ENCODE data around the gene CD1E.
"Not testable (repeated sequence)": the region's sequence is repeated elsewhere in the genome, so short reads cannot be mapped to it uniquely, and the experiment has no call there.

CD1E gene

GRCh38 chr1:158362941-158363340, 9.2 kb downstream of the CD1E start:
- no peak for DNase-seq (ENCODE audit: low read depth)

GRCh38 chr1:158366783-158367182, 13.1 kb downstream of the CD1E start:
- DNase-seq (ENCODE audit: low read depth): no peak

- DNase-seq (ENCODE audit: low read depth): no peak
Observed at GRCh38 chr1:158371188-158371953, 17.7 kb downstream of the CD1E start.

- DNase-seq (ENCODE audit: low read depth): not testable (repeated sequence)
Observed at GRCh38 chr1:158374101-158374500, 20.4 kb downstream of the CD1E start.

- DNase-seq (ENCODE audit: low read depth): no peak
Observed at GRCh38 chr1:158374860-158375259, 21.2 kb downstream of the CD1E start.

- DNase-seq (ENCODE audit: low read depth): no peak
Observed at GRCh38 chr1:158390331-158390730, 36.6 kb downstream of the CD1E start.

GRCh38 chr1:158391099-158391498, 37.4 kb downstream of the CD1E start:
- DNase-seq (ENCODE audit: low read depth): no peak

- DNase-seq (ENCODE audit: low read depth): no peak
Observed at GRCh38 chr1:158393476-158393875, 39.8 kb downstream of the CD1E start.

- DNase-seq (ENCODE audit: low read depth): no peak
Observed at GRCh38 chr1:158396646-158397045, 43.0 kb downstream of the CD1E start.

- DNase-seq (ENCODE audit: low read depth): no peak
Observed at GRCh38 chr1:158398818-158399514, 45.3 kb downstream of the CD1E start, which contains the start of gene OR10T2. OR10T2 (minus strand) TSS chr1:158399466; CDS start chr1:158399466, 0 bp downstream.

- DNase-seq (ENCODE audit: low read depth): no peak
Observed at GRCh38 chr1:158400871-158401270, 47.2 kb downstream of the CD1E start.

- DNase-seq (ENCODE audit: low read depth): no peak
Observed at GRCh38 chr1:158407092-158407491, 53.4 kb downstream of the CD1E start.

Measured in HS-27A (cell line).